Stimulated activated CD8-positive, alpha-beta memory T cell treated with anti-CD3 and anti-CD28 coated beads, Interleukin-4, amount 100 ng/mL, for 4 hours (primary cell): ENCODE results near the gene ITGB1BP1.

Experiments used
- DNase-seq, 2 donors: peaks; one replicate each; pipeline ENCODE4 v3.0.0-alpha.2; 2020; ENCODE audit warnings: low read depth in 2 of 2, low spot score in 1 of 2

ITGB1BP1 gene

GRCh38 chr2:9380702-9381628 lies 42.4 kb downstream of the ITGB1BP1 start:
- no peak for DNase-seq

GRCh38 chr2:9379391-9379755 lies 44.0 kb downstream of the ITGB1BP1 start:
- no peak for DNase-seq

- DNase-seq, result no peak
Observed at GRCh38 chr2:9378433-9379390, 44.6 kb downstream of the ITGB1BP1 start.

GRCh38 chr2:9377461-9378097 lies 45.7 kb downstream of the ITGB1BP1 start:
- no peak for DNase-seq

GRCh38 chr2:9375857-9376428 lies 47.4 kb downstream of the ITGB1BP1 start:
- no peak for DNase-seq

GRCh38 chr2:9374071-9374730 lies 49.1 kb downstream of the ITGB1BP1 start:
- no peak for DNase-seq

GRCh38 chr2:9373476-9373875 lies 49.9 kb downstream of the ITGB1BP1 start:
- DNase-seq, result no peak

GRCh38 chr2:9373047-9373446 lies 50.3 kb downstream of the ITGB1BP1 start:
- DNase-seq, result no peak

GRCh38 chr2:9370746-9371145 lies 52.6 kb downstream of the ITGB1BP1 start:
- no peak for DNase-seq

- no peak for DNase-seq
Observed at GRCh38 chr2:9366026-9366425, 57.3 kb downstream of the ITGB1BP1 start.

DNA sequence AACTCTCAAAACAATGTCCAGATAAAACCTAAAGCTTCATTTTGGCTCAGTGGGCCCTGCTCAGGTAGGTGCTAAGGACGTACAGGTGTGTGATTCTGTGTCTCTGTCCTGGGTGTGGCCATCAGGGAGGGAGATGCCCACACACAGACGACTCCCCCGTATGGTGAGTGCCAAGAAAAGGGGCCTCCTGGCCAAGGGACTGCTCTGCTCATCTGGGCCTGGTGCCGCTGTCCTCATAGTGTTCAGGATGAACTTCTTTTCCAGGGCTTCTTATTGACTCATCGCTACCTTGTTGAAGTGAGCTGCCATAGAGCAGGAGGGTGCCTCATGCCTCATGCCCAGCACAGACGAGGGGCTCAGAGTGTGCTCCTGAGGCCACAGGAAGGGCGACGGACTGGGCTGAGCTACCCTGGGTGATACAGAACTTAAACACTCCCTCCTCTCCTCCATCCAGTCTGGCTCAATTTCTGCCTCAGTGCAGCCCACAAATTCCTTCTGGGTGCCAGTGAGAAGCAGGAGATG lies 57.8 kb downstream of the ITGB1BP1 start:
- DNase-seq, result no peak

GRCh38 chr2:9364791-9365497 lies 58.4 kb downstream of the ITGB1BP1 start:
- DNase-seq, result no peak

DNA sequence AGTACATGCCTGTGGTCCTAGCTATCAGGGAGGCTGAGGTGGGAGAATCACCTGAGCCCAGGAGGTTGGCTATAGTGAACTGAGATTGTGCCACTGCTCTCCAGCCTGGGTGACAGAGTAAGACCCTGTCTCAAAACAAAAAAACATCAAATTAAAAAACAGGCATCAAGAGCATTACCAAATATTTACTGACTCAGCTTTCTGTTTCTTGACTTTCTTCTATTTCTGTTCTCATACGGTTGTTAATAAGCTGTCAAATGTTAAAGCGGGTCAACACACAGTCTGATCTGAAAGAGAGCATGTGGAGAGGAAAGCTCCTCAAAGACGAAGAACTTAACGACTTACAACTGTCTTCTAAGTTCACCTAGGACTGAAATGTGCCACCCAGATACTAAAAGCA lies 59.0 kb downstream of the ITGB1BP1 start:
- no peak for DNase-seq

- no peak for DNase-seq
Observed at GRCh38 chr2:9360701-9361100, 62.6 kb downstream of the ITGB1BP1 start.

GRCh38 chr2:9360110-9360509 lies 63.2 kb downstream of the ITGB1BP1 start:
- DNase-seq, result no peak

DNA sequence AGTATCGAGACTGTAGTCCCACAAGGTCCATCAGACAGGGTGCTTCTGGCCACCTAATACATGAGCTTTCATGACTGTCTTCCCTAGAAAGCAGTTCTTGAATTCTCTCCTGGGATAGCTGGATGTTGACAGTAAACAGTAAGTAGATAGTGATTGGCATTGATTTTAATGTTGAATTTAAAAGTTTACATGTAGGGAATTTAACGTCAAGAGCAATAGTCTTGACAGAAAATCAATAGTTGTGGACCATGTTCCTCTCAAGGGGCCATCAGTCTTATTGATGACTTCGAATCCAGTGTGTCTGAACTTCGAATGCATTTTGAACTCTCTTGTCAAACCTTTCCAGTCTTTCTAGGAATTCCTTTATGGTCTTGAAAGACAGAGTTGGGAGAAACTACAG lies 63.9 kb downstream of the ITGB1BP1 start:
- no peak for DNase-seq

GRCh38 chr2:9358846-9359245 lies 64.5 kb downstream of the ITGB1BP1 start:
- DNase-seq, result no peak

DNA sequence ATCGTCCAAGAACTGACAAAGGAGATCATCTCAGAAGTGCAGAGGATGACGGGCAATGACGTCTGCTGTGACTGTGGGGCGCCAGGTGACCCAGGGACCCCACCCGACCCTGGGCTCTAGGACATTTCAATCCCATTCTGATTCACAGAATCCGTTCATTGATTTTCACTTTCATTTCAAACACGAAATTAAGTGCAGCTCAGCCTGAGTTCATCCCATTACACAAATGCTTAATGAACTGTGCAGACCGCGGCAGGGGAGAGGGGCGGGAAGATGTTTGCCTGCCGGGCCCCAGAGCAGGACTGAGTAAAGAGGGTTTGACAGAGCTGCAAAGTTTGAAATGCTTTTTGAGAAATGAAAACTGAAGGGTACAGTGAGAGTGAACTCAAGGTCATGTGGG lies 67.1 kb downstream of the ITGB1BP1 start:
- no peak for DNase-seq

DNA sequence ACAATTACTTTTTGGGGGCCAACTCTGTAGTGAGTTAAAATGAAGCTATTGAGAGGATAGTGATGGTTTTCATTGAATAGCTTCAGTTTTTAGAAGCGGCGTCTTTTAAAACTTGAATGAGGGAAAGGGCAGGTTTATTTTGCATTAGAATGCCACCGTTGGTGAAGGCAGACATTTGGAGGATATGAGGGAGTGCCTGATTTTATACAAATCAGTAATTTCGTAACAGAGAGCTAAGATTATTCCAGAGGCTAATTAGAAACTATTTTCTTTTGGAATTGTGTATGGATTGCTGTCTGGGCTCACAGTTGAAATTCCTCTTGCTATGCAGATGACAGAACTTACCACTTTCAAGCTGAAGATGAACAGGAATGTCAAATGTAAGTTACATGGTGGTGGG lies 67.6 kb downstream of the ITGB1BP1 start:
- DNase-seq, result no peak

GRCh38 chr2:9355270-9355669 lies 68.1 kb downstream of the ITGB1BP1 start:
- DNase-seq, result no peak
